Osteoblast (primary cell): Measurements from ENCODE around the gene ZBED4. TPM values are rescaled to one million over a fixed set of nuclear protein-coding genes. Genes with fewer than 3 reads are reported as not detected.
"Not testable (repeated sequence)": the region's sequence is repeated elsewhere in the genome, so short reads cannot be mapped to it uniquely, and the experiment has no call there.

Experiments used
- DNase-seq: peaks from one replicate; pipeline ENCODE4 v3.0.0; 2011; ENCODE audit warnings: low spot score, mixed read lengths; ENCODE audit not compliant: insufficient read length; ENCODE audit errors: missing footprints
- H2AFZ ChIP-seq: 2 replicates; pipeline ENCODE4 v1.6.0; 2011; ENCODE audit warnings: mild to moderate bottlenecking, low read length
- H3K27ac ChIP-seq: 2 replicates; pipeline ENCODE4 v1.5.1; 2011; ENCODE audit warnings: mild to moderate bottlenecking, low read depth, low read length, moderate library complexity
- H3K27me3 ChIP-seq: 2 replicates; pipeline ENCODE4 v1.6.0; 2012; ENCODE audit warnings: mild to moderate bottlenecking, control low read depth, inconsistent platforms, low read length, moderate library complexity; ENCODE audit not compliant: insufficient read depth
- H3K36me3 ChIP-seq: 2 replicates; pipeline ENCODE4 v1.5.1; 2011; ENCODE audit warnings: mild to moderate bottlenecking, low read length, control low read depth, moderate library complexity; ENCODE audit not compliant: insufficient read depth
- H3K4me1 ChIP-seq: 2 replicates; pipeline ENCODE4 v1.5.1; 2011; ENCODE audit warnings: mild to moderate bottlenecking, low read length, control low read depth, moderate library complexity; ENCODE audit not compliant: insufficient read depth
- H3K4me2 ChIP-seq: 2 replicates; pipeline ENCODE4 v1.6.0; 2011; ENCODE audit warnings: mild to moderate bottlenecking, low read length; ENCODE audit not compliant: insufficient read depth
- H3K4me3 ChIP-seq: fragments of 200-600 bp; sonication (generic); 3 replicates; pipeline ENCODE4 v1.5.1; 2012; ENCODE audit warnings: mild to moderate bottlenecking, low read length, inconsistent platforms; ENCODE audit not compliant: insufficient read depth
- H3K79me2 ChIP-seq: 2 replicates; pipeline ENCODE4 v1.6.0; 2012; ENCODE audit warnings: mild to moderate bottlenecking, low read length, control low read depth, inconsistent platforms; ENCODE audit not compliant: insufficient read depth
- H3K9me3 ChIP-seq: 2 replicates; pipeline ENCODE4 v1.5.1; 2011; ENCODE audit warnings: low read depth, low read length, control low read depth
- H4K20me1 ChIP-seq: 2 replicates; pipeline ENCODE4 v1.6.0; 2012; ENCODE audit warnings: mild to moderate bottlenecking, low read length, control low read depth; ENCODE audit not compliant: insufficient read depth
- total RNA-seq: library from RNA; depleted of rRNA; stranded (reverse); fragments of >200 nt; gene quantifications from 2 replicates; pipeline ENCODE4 v1.2.3, GENCODE V29; 2012
- TF ChIP-seq, protein P1 (sequence below): IDR thresholded peaks from 2 replicates; pipeline ENCODE4 v1.5.1; 2011; ENCODE audit warnings: mild to moderate bottlenecking, low read depth, low read length, moderate library complexity; ENCODE audit errors: extremely low read depth

ZBED4 gene
- total RNA-seq, 1 donor: 8.3 TPM

DNA sequence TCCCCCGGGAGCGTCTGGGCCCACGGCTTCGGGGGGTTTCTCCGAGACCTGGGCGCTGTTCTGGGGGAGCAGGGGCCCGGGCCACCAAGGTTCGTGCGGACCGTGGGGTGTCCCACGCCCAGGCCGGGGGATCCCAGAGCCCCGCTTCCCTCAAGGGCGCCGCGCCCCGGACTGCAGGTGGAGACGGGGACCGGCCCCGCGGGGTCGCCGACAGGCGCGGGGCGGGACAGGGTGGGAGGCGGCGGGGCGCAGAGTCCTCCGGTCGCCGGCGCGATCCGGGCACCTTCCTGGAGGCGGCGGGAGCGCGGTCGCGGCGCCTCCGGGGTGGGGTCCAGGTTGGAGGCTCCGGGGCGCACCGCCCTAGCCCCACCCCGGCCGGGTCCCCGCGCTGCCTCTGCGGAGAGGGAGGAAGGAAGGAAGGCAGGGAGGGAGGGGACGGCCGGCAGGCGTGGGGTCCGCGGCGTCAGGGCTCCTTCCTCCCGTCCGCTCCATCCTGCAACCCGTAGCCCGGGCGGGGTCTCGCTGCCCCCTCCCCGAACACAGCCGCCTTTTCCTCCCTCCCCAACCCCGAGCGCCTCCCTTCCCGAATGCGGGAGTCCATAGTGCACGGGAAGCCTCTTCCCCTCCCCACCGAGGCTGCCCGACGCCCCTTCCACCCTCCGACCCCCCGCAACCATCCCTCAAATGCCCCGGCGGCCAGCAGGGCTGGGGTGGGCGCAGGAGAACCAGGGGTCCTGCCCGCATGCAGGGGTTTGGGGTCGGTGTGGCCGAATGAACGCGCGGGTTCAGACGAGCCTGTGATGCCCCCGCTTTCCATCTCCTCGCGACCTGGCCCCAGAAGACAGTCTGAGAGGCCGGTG is 4.3 kb upstream of the ZBED4 start:
- H3K27me3 ChIP-seq: peaks cover 56% of the 10 kb centered on the region
- no peaks in the 10 kb centered on the region for H3K4me1 ChIP-seq
- no peak overlapping the region for H3K4me2 ChIP-seq
- H3K27ac ChIP-seq: no peak overlapping the region
- no peaks in the 10 kb centered on the region for H3K9me3 ChIP-seq
- no peaks in the 10 kb centered on the region for H3K36me3 ChIP-seq
- TF ChIP-seq, protein P1, sequence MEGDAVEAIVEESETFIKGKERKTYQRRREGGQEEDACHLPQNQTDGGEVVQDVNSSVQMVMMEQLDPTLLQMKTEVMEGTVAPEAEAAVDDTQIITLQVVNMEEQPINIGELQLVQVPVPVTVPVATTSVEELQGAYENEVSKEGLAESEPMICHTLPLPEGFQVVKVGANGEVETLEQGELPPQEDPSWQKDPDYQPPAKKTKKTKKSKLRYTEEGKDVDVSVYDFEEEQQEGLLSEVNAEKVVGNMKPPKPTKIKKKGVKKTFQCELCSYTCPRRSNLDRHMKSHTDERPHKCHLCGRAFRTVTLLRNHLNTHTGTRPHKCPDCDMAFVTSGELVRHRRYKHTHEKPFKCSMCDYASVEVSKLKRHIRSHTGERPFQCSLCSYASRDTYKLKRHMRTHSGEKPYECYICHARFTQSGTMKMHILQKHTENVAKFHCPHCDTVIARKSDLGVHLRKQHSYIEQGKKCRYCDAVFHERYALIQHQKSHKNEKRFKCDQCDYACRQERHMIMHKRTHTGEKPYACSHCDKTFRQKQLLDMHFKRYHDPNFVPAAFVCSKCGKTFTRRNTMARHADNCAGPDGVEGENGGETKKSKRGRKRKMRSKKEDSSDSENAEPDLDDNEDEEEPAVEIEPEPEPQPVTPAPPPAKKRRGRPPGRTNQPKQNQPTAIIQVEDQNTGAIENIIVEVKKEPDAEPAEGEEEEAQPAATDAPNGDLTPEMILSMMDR: no peak
- no peak overlapping the region for H3K4me3 ChIP-seq
- peaks cover 3% of the 10 kb centered on the region for H3K79me2 ChIP-seq
- peaks cover 2% of the 10 kb centered on the region for H4K20me1 ChIP-seq
- DNase-seq: peak; percentile 85
- H2AFZ ChIP-seq: no peak overlapping the region

DNA sequence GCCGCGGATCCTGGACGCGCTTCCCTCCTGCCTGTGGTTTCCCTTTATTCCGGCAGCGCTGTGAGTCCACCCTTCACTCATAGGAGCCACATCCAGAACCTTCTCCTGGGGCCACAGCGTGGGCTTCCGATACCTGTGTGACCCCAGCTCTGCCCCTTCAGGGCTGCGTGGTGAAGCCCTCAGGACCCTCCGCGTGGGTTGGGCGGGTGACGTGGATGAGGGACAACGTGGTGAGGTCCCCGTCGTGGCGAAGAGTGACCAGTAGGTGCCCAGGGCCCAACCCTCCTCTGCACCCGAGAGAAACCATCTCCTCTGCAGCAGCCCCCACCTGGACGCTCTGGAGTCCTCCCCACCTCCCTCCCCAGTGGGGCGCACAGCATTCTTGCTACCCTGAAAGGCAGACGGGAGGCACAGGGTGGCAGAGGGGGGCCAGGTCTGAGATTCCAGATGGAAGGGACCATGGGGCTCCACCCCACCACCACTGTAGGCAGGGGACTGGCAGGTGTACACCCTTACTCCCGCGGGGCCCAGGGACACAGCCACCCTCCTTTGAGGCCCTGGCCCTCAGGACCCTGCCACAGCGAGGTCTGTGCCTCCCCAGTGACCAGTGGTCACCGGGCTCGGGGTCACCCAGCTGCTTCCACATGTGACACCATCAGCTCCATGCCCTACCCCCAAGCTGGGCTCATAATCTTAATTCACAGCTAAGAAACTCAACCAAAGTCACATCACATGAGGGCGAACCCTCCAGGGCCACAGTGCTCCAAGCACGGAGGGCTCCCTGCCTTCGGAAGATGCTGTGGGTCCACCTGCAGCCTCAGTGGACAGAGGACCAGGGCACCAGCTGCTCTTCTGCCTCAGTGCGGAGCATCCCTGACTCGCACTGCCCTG is 3.4 kb upstream of the ZBED4 start:
- Histone ChIP-seq H3K27me3 (peaks cover 52% of the 10 kb centered on the region), H3K4me2 (no peak overlapping the region)

DNA sequence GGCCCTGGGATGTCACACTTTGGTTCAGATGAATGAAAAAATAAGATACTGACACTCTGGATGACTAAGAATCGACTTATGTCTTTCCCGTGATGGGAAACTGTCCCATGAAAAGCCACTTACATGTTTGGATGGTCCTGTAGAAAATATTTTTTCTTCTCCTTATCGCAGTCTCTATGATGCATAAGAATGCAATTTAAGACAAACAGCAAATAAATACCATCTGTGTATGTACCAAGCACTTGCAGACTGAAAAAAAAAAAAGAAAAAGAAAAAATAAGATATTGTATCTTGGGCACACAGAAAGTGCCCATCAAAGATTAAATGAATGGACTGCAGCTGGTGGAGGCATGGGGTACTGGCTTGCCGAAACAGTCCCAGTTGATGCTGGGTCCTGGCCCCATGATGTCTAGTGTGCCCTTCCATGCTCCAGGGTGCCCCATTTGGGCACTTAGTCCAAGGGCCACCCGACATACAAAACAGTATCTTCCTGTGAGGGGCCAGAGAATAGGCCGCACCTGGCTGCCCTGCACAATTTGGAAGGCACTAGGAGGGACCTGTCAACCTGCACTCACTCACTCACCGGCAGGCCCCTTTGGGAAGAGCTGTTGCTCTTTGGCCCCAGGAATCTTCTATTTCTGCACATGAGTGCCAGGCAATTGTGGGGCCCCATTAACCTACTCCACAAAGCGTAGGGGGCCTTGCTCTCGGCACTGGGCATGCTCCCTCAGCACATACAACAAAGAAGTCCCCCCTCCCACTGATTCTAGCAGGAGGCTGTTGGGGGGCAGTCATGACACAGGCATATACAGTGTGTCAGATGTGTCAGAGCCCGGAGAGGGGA is 2.5 kb upstream of the ZBED4 start:
- peak; percentile 58 for DNase-seq
- no peaks in the 10 kb centered on the region for H3K36me3 ChIP-seq
- H3K79me2 ChIP-seq: peaks cover 21% of the 10 kb centered on the region
- H2AFZ ChIP-seq: no peak overlapping the region
- peaks cover 45% of the 10 kb centered on the region for H3K27me3 ChIP-seq
- H3K4me1 ChIP-seq: peaks cover 10% of the 10 kb centered on the region
- H3K4me2 ChIP-seq: no peak overlapping the region
- no peak overlapping the region for H3K27ac ChIP-seq
- TF ChIP-seq, protein P1: no peak
- no peaks in the 10 kb centered on the region for H3K9me3 ChIP-seq
- H4K20me1 ChIP-seq: peaks cover 20% of the 10 kb centered on the region
- H3K4me3 ChIP-seq: no peak overlapping the region

More for the DNA sequence above, 3.4 kb upstream of the ZBED4 start:
- no peak overlapping the region for H3K27ac ChIP-seq
- H3K4me3 ChIP-seq: no peak overlapping the region
- peak; percentile 86 for DNase-seq
- peaks cover 12% of the 10 kb centered on the region for H3K79me2 ChIP-seq
- H3K9me3 ChIP-seq: no peaks in the 10 kb centered on the region
- H3K4me1 ChIP-seq: peaks cover 7% of the 10 kb centered on the region
- TF ChIP-seq, protein P1: no peak
- H4K20me1 ChIP-seq: peaks cover 11% of the 10 kb centered on the region
- H3K36me3 ChIP-seq: no peaks in the 10 kb centered on the region
- no peak overlapping the region for H2AFZ ChIP-seq

DNA sequence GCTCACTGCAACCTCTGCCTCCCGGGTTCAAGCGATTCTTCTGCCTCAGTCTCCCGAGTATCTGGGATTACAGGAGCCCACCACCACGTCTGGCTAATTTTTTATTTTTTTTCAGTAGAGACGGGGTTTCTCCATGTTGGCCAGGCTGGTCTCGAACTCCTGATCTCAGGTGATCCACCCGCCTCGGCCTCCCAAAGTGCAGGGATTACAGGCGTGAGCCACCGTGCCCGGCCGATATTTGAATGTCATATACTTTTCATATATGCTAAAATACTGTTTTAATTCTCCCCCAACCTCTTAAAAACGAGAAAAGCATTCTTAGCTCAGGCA is 1.1 kb upstream of the ZBED4 start:
- Histone ChIP-seq H3K79me2 (peaks cover 33% of the 10 kb centered on the region), H4K20me1 (peaks cover 29% of the 10 kb centered on the region), H3K4me3 (peak overlapping the region; percentile 88), H3K4me2 (peak overlapping the region; percentile 94), H3K4me1 (peaks cover 10% of the 10 kb centered on the region), H3K27me3 (peaks cover 37% of the 10 kb centered on the region), H2AFZ (peak overlapping the region; percentile 89)
- not testable (repeated sequence) for DNase-seq, H3K9me3 ChIP-seq, H3K36me3 ChIP-seq, H3K27ac ChIP-seq
